Muscle layer of colon (tissue), 2 donors: ENCODE data around the gene UNC5C.

ENCODE experiments used
- H3K27ac ChIP-seq: one replicate; pipeline ENCODE4 v1.7.0; 2013; ENCODE audit warnings: low read depth, mild to moderate bottlenecking, low read length, moderate library complexity
- H3K27me3 ChIP-seq, 2 donors: one replicate each; pipeline ENCODE4 v1.7.0; 2013; ENCODE audit warnings: low read length in 2 of 2, mild to moderate bottlenecking in 2 of 2; ENCODE audit not compliant: insufficient read depth in 2 of 2, control insufficient read depth in 1 of 2
- H3K36me3 ChIP-seq: one replicate; pipeline ENCODE4 v1.7.0; 2013; ENCODE audit warnings: mild to moderate bottlenecking, low read length; ENCODE audit not compliant: insufficient read depth
- H3K4me1 ChIP-seq: one replicate; pipeline ENCODE4 v1.7.0; 2013; ENCODE audit warnings: mild to moderate bottlenecking, low read length; ENCODE audit not compliant: insufficient read depth
- H3K4me3 ChIP-seq, 2 donors: one replicate each; pipeline ENCODE4 v1.7.0; 2013; ENCODE audit warnings: low read length in 2 of 2, low read depth in 1 of 2, mild to moderate bottlenecking in 1 of 2, moderate library complexity in 1 of 2
- H3K9ac ChIP-seq: one replicate; pipeline ENCODE4 v1.7.0; 2013; ENCODE audit warnings: low read length
- H3K9me3 ChIP-seq: one replicate; pipeline ENCODE4 v1.7.0; 2013; ENCODE audit warnings: mild to moderate bottlenecking, low read length
- donor health status: abdominal sarcoma.
- donor health status: Adenocarcinoma of cecum.

UNC5C gene

DNA sequence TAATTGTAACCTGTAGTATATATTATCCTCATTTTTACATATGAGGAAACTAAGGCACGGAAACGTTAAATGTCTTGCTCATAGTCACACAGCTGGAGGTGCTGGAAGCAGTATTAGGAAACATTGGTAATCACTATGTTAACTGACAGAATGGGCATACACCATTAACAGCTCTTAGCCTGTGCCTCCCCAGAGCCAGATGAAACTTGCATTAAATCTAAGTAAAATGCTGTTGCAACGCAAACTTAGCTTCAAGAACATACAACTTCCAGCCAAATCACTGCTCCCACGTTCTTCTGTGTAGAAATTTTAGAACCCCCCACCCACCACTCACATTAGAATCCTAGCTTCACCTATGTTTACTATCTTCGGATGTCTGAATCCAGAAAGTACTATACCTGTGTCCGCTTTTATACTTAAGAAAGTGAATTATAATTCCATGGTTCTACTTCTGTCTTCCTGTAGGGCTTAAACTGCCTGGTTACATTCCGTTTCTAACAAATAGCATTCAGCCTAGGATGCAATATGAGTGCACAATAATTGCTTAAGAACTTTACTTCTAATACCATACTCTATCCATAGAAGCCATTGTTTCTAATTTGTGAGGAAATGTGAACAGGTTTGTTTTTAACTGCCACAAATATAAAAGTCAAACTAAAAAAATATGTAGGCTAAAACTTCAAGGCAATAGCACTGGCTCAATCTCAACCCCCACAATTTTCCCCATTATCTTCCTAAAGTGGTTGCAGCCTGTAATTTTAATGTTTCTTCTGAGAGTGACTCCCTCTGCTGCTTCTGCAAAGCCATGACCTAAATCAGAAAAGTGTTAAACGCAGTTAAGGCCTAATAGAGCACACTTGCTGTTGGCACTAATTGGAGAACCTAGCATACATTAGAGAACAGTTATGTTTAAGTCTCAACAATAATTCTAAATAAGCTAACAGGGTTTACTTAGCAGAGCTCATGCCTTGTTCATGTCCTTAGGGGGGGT is 4.4 kb downstream of the UNC5C start:
- Histone ChIP-seq H3K27ac (no peak overlapping the region), H3K4me3 (no peak overlapping the region), H3K9ac (no peak overlapping the region), H3K36me3 (no peaks in the 10 kb centered on the region), H3K9me3 (no peaks in the 10 kb centered on the region), H3K27me3 (peaks cover 0 to 7% of the 10 kb centered on the region in 2 donors), H3K4me1 (no peaks in the 10 kb centered on the region)

DNA sequence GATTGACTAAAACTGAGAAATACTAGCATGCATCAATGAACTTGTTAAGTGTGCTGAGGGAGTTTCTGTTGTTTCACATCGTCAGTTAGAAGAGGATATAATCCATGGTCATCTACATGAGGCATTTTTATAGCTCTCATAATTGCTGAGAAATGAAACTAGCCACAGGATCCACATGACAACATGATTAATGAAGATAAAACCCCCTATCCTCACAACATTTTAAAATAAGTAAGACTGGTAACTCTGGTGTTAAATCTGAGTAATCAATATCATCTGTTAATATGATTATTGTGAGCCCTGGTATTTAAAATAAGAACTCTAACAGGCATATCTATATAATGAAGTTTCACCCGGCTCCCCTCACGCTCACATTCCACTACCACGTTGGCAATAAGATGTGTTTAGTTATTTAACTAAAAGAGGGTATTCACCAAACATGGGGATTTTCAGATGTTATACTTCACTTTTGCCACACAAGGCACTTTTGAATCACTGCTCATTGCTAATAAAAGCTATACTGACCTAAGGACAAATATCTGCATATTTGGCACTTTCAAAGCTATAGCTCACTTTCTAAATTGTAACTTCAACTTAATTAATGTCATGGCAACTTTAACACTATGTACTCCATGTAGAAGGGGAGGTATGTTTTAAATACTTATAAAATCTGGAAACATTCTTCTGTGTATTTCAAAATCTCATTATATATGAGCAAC is 6.7 kb downstream of the UNC5C start:
- Histone ChIP-seq H3K27ac (no peak overlapping the region), H3K4me1 (no peaks in the 10 kb centered on the region), H3K9ac (no peak overlapping the region), H3K27me3 (peaks cover 0 to under 1% of the 10 kb centered on the region in 2 donors), H3K9me3 (no peaks in the 10 kb centered on the region), H3K36me3 (no peaks in the 10 kb centered on the region), H3K4me3 (no peak overlapping the region)

DNA sequence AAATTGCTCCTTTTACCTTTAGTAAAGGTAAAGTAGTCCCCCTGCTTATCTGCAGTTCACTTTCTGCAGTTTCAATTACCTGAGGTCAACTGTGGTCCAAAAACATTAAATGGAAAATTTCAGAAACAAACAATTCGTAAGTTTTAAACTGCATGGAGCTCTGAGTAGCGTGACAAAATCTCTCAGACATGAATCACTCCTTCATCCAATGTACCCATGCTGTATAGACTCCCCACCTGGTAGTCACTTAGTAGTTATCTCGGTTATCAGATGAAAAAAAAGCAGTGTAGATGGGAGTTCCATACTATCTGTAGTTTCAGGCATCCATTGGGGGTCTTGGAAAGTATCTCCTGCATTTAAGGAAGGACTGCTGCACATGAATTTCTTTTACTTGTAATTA is 7.7 kb downstream of the UNC5C start:
- H3K9ac ChIP-seq, result no peak overlapping the region
- no peaks in the 10 kb centered on the region for H3K27me3 ChIP-seq
- no peak overlapping the region for H3K4me3 ChIP-seq
- H3K9me3 ChIP-seq, result no peaks in the 10 kb centered on the region
- no peaks in the 10 kb centered on the region for H3K4me1 ChIP-seq
- no peaks in the 10 kb centered on the region for H3K36me3 ChIP-seq
- no peak overlapping the region for H3K27ac ChIP-seq

- H3K27ac ChIP-seq, result no peak overlapping the region
- H3K27me3 ChIP-seq, result no peaks in the 10 kb centered on the region
- no peaks in the 10 kb centered on the region for H3K4me1 ChIP-seq
- H3K9me3 ChIP-seq, result no peaks in the 10 kb centered on the region
- no peak overlapping the region for H3K9ac ChIP-seq
- no peaks in the 10 kb centered on the region for H3K36me3 ChIP-seq
- H3K4me3 ChIP-seq, result no peak overlapping the region
These were observed 8.5 kb downstream of the UNC5C start for GRCh38 chr4:95540227-95540626.

- Histone ChIP-seq H3K27ac (no peak overlapping the region), H3K27me3 (no peaks in the 10 kb centered on the region), H3K4me1 (no peaks in the 10 kb centered on the region), H3K9ac (no peak overlapping the region), H3K9me3 (no peaks in the 10 kb centered on the region), H3K4me3 (no peak overlapping the region), H3K36me3 (no peaks in the 10 kb centered on the region)
These were observed 9.7 kb downstream of the UNC5C start for GRCh38 chr4:95539106-95539505.

DNA sequence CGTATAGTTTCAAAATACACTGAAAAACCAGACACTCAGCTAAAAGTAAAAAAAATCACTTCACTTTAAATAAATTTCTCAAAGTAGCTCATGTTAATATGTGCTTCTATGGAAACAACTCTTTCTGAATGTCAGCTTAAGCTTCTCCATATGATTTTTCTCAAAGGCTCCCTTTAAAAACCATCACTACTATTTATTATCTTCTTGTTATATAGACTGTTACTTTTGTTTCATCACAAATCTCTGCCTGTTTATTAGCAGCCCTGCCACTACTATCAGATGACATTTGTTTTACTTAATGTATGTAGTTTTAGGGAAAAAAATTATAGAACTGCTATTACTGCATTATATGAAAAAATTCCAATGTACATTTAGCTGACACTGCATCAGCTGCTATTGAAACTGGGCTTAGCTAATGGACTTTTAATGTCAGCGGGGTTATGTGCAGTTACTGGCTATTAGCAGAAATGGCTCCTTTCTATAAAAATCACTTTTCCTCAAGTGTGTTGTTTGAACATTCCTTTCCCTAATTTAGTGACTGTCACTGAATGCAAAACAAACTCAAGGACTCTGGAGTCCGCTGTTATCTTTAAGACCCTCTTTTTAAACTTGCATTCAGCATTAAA is 10.8 kb downstream of the UNC5C start:
- Histone ChIP-seq H3K4me1 (no peaks in the 10 kb centered on the region), H3K4me3 (no peak overlapping the region), H3K27ac (no peak overlapping the region), H3K36me3 (no peaks in the 10 kb centered on the region), H3K9me3 (no peaks in the 10 kb centered on the region), H3K27me3 (no peaks in the 10 kb centered on the region), H3K9ac (no peak overlapping the region)

- Histone ChIP-seq H3K4me3 (no peak overlapping the region), H3K36me3 (no peaks in the 10 kb centered on the region), H3K9me3 (no peaks in the 10 kb centered on the region), H3K9ac (no peak overlapping the region), H3K27ac (no peak overlapping the region), H3K27me3 (no peaks in the 10 kb centered on the region), H3K4me1 (no peaks in the 10 kb centered on the region)
These were observed 11.6 kb downstream of the UNC5C start for GRCh38 chr4:95537191-95537590.

GRCh38 chr4:95536650-95537049 is 12.1 kb downstream of the UNC5C start:
- Histone ChIP-seq H3K36me3 (no peaks in the 10 kb centered on the region), H3K4me1 (no peaks in the 10 kb centered on the region), H3K27ac (no peak overlapping the region), H3K4me3 (no peak overlapping the region), H3K27me3 (no peaks in the 10 kb centered on the region), H3K9me3 (no peaks in the 10 kb centered on the region), H3K9ac (no peak overlapping the region)

- Histone ChIP-seq H3K27me3 (no peaks in the 10 kb centered on the region), H3K27ac (no peak overlapping the region), H3K9ac (no peak overlapping the region), H3K4me1 (no peaks in the 10 kb centered on the region), H3K4me3 (no peak overlapping the region), H3K9me3 (no peaks in the 10 kb centered on the region), H3K36me3 (no peaks in the 10 kb centered on the region)
These were observed 13.6 kb downstream of the UNC5C start for GRCh38 chr4:95535180-95535579.

DNA sequence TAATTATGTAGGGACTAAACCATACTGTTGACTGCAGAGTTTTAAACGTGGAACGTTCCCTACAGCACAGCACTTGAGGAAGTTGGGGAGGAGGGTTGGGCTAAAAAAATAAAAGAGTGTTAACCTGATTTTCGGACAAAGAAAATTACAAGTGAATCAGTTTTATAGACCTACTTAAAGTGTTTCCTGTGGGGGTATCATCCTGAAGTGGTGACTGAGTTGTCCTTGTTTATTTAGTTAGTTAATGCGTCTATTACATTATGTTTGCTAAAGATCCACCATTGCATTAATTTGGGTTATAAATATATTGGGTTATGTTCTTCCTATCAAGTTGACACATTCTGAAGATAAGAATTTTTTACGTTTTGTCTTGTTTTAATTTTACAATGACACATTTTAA is 14.7 kb downstream of the UNC5C start:
- Histone ChIP-seq H3K4me1 (no peaks in the 10 kb centered on the region), H3K27me3 (no peaks in the 10 kb centered on the region), H3K9me3 (no peaks in the 10 kb centered on the region), H3K9ac (no peak overlapping the region), H3K36me3 (no peaks in the 10 kb centered on the region), H3K4me3 (no peak overlapping the region), H3K27ac (no peak overlapping the region)

- Histone ChIP-seq H3K27ac (no peak overlapping the region), H3K27me3 (no peaks in the 10 kb centered on the region), H3K9ac (no peak overlapping the region), H3K4me1 (no peaks in the 10 kb centered on the region), H3K9me3 (no peaks in the 10 kb centered on the region), H3K36me3 (no peaks in the 10 kb centered on the region), H3K4me3 (no peak overlapping the region)
These were observed 15.5 kb downstream of the UNC5C start for GRCh38 chr4:95533254-95533653.
